ENCODE results near the gene RRP1. TPM values are rescaled to one million over a fixed set of nuclear protein-coding genes. Genes with fewer than 3 reads are reported as not detected.
A peak's percentile ranks its signal among the peaks of the same experiment; 100 is the strongest.

RRP1 gene
- total RNA-seq, 2 donors from 2014 or later = 9.9 to 27.7 TPM

- Histone ChIP-seq H3K36me3 (replicated peaks in 1 of 2; ENCODE audit: insufficient read depth in 1 of 2, low read depth in 2 of 2) (no peaks in the 10 kb centered on the region), H3K4me1 (peaks cover 9% of the 10 kb centered on the region), H3K9me3 (no peaks in the 10 kb centered on the region), H3K4me3 (no peak overlapping the region), H3K27me3 (no peaks in the 10 kb centered on the region), H3K27ac (no peak overlapping the region)
- DNase-seq (no peak), ATAC-seq (no peak)
- TF ChIP-seq CTCF (IDR thresholded peaks at IDR 0.05) (no peak), POLR2A (IDR thresholded peaks at IDR 0.05) (no peak)
- intact Hi-C loops (cut with DNase I) = no loop called here
- WGBS, 2 donors = 72 to 78% methylated on average over 13 to 16 of the region's 16 CpGs
These were observed 20.0 kb downstream of the RRP1 start for GRCh38 chr21:43809346-43809799.

- ATAC-seq = no peak
- Histone ChIP-seq H3K27ac (no peak overlapping the region), H3K27me3 (no peaks in the 10 kb centered on the region), H3K9me3 (no peaks in the 10 kb centered on the region), H3K4me3 (no peak overlapping the region), H3K4me1 (peaks cover 15% of the 10 kb centered on the region), H3K36me3 (replicated peaks in 1 of 2; ENCODE audit: insufficient read depth in 1 of 2, low read depth in 2 of 2) (no peaks in the 10 kb centered on the region)
- no peak for DNase-seq
- WGBS, 2 donors = 47 to 55% methylated on average over 17 to 26 of the region's 26 CpGs
- TF ChIP-seq CTCF (IDR thresholded peaks at IDR 0.05) (no peak), POLR2A (IDR thresholded peaks at IDR 0.05) (no peak)
- intact Hi-C loops (cut with DNase I) = no loop called here
These were observed 20.6 kb downstream of the RRP1 start for GRCh38 chr21:43809853-43810504.

GRCh38 chr21:43810505-43811261 lies 21.3 kb downstream of the RRP1 start:
- intact Hi-C loops (cut with DNase I) = no loop called here
- DNase-seq = peak; percentile 84 to 88 (median 86)
- 9 to 17% methylated on average over 14 to 23 of the region's 23 CpGs for WGBS, 2 donors
- peaks cover 15% of the 10 kb centered on the region for H3K4me1 ChIP-seq
- H3K9me3 ChIP-seq = no peaks in the 10 kb centered on the region
- ATAC-seq = peak; percentile 87
- no peaks in the 10 kb centered on the region for H3K27me3 ChIP-seq
- TF ChIP-seq CTCF (IDR thresholded peaks at IDR 0.05) = peak; percentile 84 to 98 (median 92)
- no peak for TF ChIP-seq POLR2A (IDR thresholded peaks at IDR 0.05)
- H3K4me3 ChIP-seq = no peak overlapping the region
- H3K36me3 ChIP-seq (replicated peaks in 1 of 2; ENCODE audit: insufficient read depth in 1 of 2, low read depth in 2 of 2) = no peaks in the 10 kb centered on the region
- no peak overlapping the region for H3K27ac ChIP-seq

GRCh38 chr21:43811262-43812105 lies 22.1 kb downstream of the RRP1 start:
- intact Hi-C loops (cut with DNase I) = no loop called here
- H3K27me3 ChIP-seq = no peaks in the 10 kb centered on the region
- TF ChIP-seq CTCF (IDR thresholded peaks at IDR 0.05) (no peak), POLR2A (IDR thresholded peaks at IDR 0.05) (no peak)
- H3K4me1 ChIP-seq = peaks cover 15% of the 10 kb centered on the region
- WGBS, 2 donors = 65 to 89% methylated on average over 11 to 23 of the region's 24 CpGs
- H3K27ac ChIP-seq = no peak overlapping the region
- DNase-seq (no peak), ATAC-seq (peak; percentile 10)
- no peak overlapping the region for H3K4me3 ChIP-seq
- no peaks in the 10 kb centered on the region for H3K36me3 ChIP-seq (replicated peaks in 1 of 2; ENCODE audit: insufficient read depth in 1 of 2, low read depth in 2 of 2)
- no peaks in the 10 kb centered on the region for H3K9me3 ChIP-seq

All from body of pancreas (tissue), 4 donors.